Adrenal gland (tissue), 12 donors: Measurements from ENCODE around the gene GIMAP5. TPM values are rescaled to one million over a fixed set of nuclear protein-coding genes. Genes with fewer than 3 reads are reported as not detected.

Experiments
- DNase-seq, 7 donors: peaks; one replicate each; pipeline ENCODE4 v3.0.0-alpha.2; 2019 to 2020
- H3K27ac ChIP-seq, 5 donors: fragments of 200-600 bp; sonication (generic) in 4 of 5; 1 replicate in 3 of 5; 2 replicates in 2 of 5; pipeline versions ENCODE4 v1.5.1 to v1.8.0; 2016 to 2020; ENCODE audit warnings: mild to moderate bottlenecking in 1 of 5
- H3K27me3 ChIP-seq: fragments of 200-600 bp; 2 replicates; pipeline ENCODE4 v1.8.0; 2021
- H3K36me3 ChIP-seq, 2 donors: fragments of 200-600 bp; replicated peaks in 1 of 2; 1 replicate in 1 of 2; 2 replicates in 1 of 2; pipeline versions ENCODE4 v1.5.1 to v1.8.0; 2018 to 2022
- H3K4me1 ChIP-seq, 2 donors: fragments of 200-600 bp; replicated peaks in 1 of 2; 1 replicate in 1 of 2; 2 replicates in 1 of 2; pipeline versions ENCODE4 v1.5.1 to v1.8.0; 2018 to 2021
- H3K4me3 ChIP-seq, 4 donors: fragments of 200-600 bp; sonication (generic) in 3 of 4; one replicate each; pipeline ENCODE4 v1.5.1; 2016 to 2018
- H3K9me3 ChIP-seq, 3 donors: fragments of 200-600 bp; sonication (generic) in 1 of 3; replicated peaks in 1 of 3; 1 replicate in 2 of 3; 2 replicates in 1 of 3; pipeline versions ENCODE4 v1.5.1 to v1.8.0; 2016 to 2021
- CTCF ChIP-seq, 6 experiments: fragments of 450-650 bp in 4 of 6; fragments of 200-600 bp in 2 of 6; sonication (generic) in 1 of 6; IDR thresholded peaks; 1 replicate in 5 of 6; 2 replicates in 1 of 6; pipeline versions ENCODE4 v1.5.1 to v1.8.0; 2016 to 2021; ENCODE audit warnings: antibody characterized with exemption in 6 of 6, mild to moderate bottlenecking in 2 of 6, moderate library complexity in 1 of 6
- POLR2A ChIP-seq, 2 donors: fragments of 450-650 bp; IDR thresholded peaks; one replicate each; pipeline ENCODE4 v1.6.1; 2017; ENCODE audit warnings: antibody characterized with exemption in 2 of 2, mild to moderate bottlenecking in 2 of 2, moderate library complexity in 1 of 2
- WGBS, 4 donors: extraction: QIAGEN DNeasy Blood & Tissue Kit in 2 of 4; methylation state at CpG; one replicate each; pipeline versions ENCODE4 v1.1.5 to v1.1.7; 2013 to 2017; 5-methylcytosine and 5-hydroxymethylcytosine counted together
- intact Hi-C, 2 donors: fragments of 100-400 bp; cut with DNase I; formaldehyde crosslinking; loops; one replicate each; pipeline versions ENCODE4 v1.14.1 to v1.15.0; 2022 to 2023
- polyA plus RNA-seq, 3 donors: library from polyadenylated mRNA; stranded (reverse); fragments of 200-250 nt in 2 of 3; fragments of 350-450 nt in 1 of 3; fragmentation: Illumina TruSeq in 1 of 3; extraction: RNeasy Lipid Tissue Mini Kit (QIAGEN cat#74804) in 1 of 3; gene quantifications; one replicate each; pipeline ENCODE4 v1.2.3, GENCODE V29; 2013 to 2014
- total RNA-seq, 9 donors: library from RNA; depleted of rRNA in 4 of 9; stranded (reverse); fragments of >200 nt in 4 of 9; fragments of 120-200 nt in 1 of 9; fragmentation: NEBNext Ultra II Directional in 1 of 9; extraction: Animal tissue kit (Norgen Biotek cat#: 25700) in 1 of 9; gene quantifications; one replicate each; pipeline versions ENCODE4 v1.1.0 to v1.2.4, GENCODE V29; 2013 to 2023
- donor health status: healthy with polysubstance abuse.
- donor health status: Bipolar disorder and iron deficiency.
- donor health status: DM: yes; HTN: yes; CAD: no.
- donor health status: DM: no; HTN: no; CAD: no.
- donor health status: DM: no; HTN: no; CAD: no.
- donor health status: DM: yes; HTN: yes; CAD: no.

Gene GIMAP5
- total and polyA plus RNA-seq, 12 donors: 7.9 to 65.0 (median 19.2) TPM

GRCh38 chr7:150738092-150738491 is 874 bp downstream of the GIMAP5 start:
- Histone ChIP-seq H3K4me3 (peak overlapping the region in 2 of 4 donors; percentile 2 to 38), H3K9me3 (no peaks in the 10 kb centered on the region), H3K27me3 (no peaks in the 10 kb centered on the region), H3K4me1 (no peaks in the 10 kb centered on the region), H3K27ac (peak overlapping the region; percentile 1 to 87 (median 66)), H3K36me3 (no peaks in the 10 kb centered on the region)
- 56 to 62% (median 60%) methylated on average over 5 of the region's 5 CpGs for WGBS, 4 donors
- intact Hi-C loops: no loop called here
- TF ChIP-seq POLR2A (IDR thresholded peaks at IDR 0.05): no peak
- no peak for TF ChIP-seq CTCF (IDR thresholded peaks at IDR 0.05)
- DNase-seq: no peak

- Histone ChIP-seq H3K4me3 (peak overlapping the region in 1 of 4 donors; percentile 38), H3K9me3 (no peaks in the 10 kb centered on the region), H3K36me3 (no peaks in the 10 kb centered on the region), H3K27me3 (no peaks in the 10 kb centered on the region), H3K27ac (peak overlapping the region in 2 of 5 donors; percentile 66 to 87), H3K4me1 (no peaks in the 10 kb centered on the region)
- TF ChIP-seq CTCF (IDR thresholded peaks at IDR 0.05): no peak
- no peak for TF ChIP-seq POLR2A (IDR thresholded peaks at IDR 0.05)
- 46 to 60% (median 57%) methylated on average over 5 of the region's 5 CpGs for WGBS, 4 donors
- intact Hi-C loops: no loop called here
- no peak for DNase-seq
Observed at GRCh38 chr7:150738591-150739001, 1.4 kb downstream of the GIMAP5 start.

GRCh38 chr7:150739033-150739432 is 1.8 kb downstream of the GIMAP5 start:
- Histone ChIP-seq H3K4me3 (peak overlapping the region in 1 of 4 donors; percentile 38), H3K36me3 (no peaks in the 10 kb centered on the region), H3K4me1 (no peaks in the 10 kb centered on the region), H3K27me3 (no peaks in the 10 kb centered on the region), H3K9me3 (no peaks in the 10 kb centered on the region), H3K27ac (peak overlapping the region in 2 of 5 donors; percentile 66 to 87)
- no peak for TF ChIP-seq POLR2A (IDR thresholded peaks at IDR 0.05)
- TF ChIP-seq CTCF (IDR thresholded peaks at IDR 0.05): peak in 1 of 6 experiments; percentile 9
- DNase-seq: no peak
- intact Hi-C loops: no loop called here

- Histone ChIP-seq H3K4me1 (no peaks in the 10 kb centered on the region), H3K36me3 (no peaks in the 10 kb centered on the region), H3K4me3 (peak overlapping the region in 1 of 4 donors; percentile 38), H3K27ac (peak overlapping the region in 1 of 5 donors; percentile 11), H3K9me3 (no peaks in the 10 kb centered on the region), H3K27me3 (no peaks in the 10 kb centered on the region)
- TF ChIP-seq CTCF (IDR thresholded peaks at IDR 0.05) (no peak), POLR2A (IDR thresholded peaks at IDR 0.05) (no peak)
- intact Hi-C loops: loop anchor here in 1 of 2 donors (10.0 kb wide), 1 partner anchor 285 kb away; the partner anchor contains the start of gene GIMAP8
- DNase-seq: peak in 1 of 7 donors; percentile 24
- WGBS, 4 donors: 55 to 74% (median 69%) methylated on average over 10 of the region's 10 CpGs
Observed at GRCh38 chr7:150740053-150740452, 2.8 kb downstream of the GIMAP5 start.
